BJ (cell line): ENCODE measurements around the gene L3MBTL4. TPM values are rescaled to one million over a fixed set of nuclear protein-coding genes. Genes with fewer than 3 reads are reported as not detected.

Source experiments
- CTCF ChIA-PET: fragments of 350-600 bp; formaldehyde crosslinking; extraction: SDS; loops from one replicate; lab custom pipeline; 2021; ENCODE audit warnings: antibody characterized with exemption, inconsistent platforms; lab: Yijun Ruan, JAX
- POLR2A ChIA-PET: fragments of 300-600 bp; sonication (Branson Sonifier 250); formaldehyde crosslinking; extraction: SDS; loops from one replicate; lab custom pipeline; 2021; ENCODE audit warnings: antibody characterized with exemption; lab: Charles Lee
- DNase-seq: peaks from one replicate; pipeline ENCODE4 v3.0.0-alpha.2; 2011; ENCODE audit warnings: low read depth
- H3K27me3 ChIP-seq: 2 replicates; pipeline ENCODE4 v1.6.0; 2011; ENCODE audit warnings: low read length; ENCODE audit not compliant: control insufficient read depth, insufficient read depth
- H3K36me3 ChIP-seq: 2 replicates; pipeline ENCODE4 v1.5.1; 2011; ENCODE audit warnings: low read length; ENCODE audit not compliant: control insufficient read depth, insufficient read depth
- H3K4me3 ChIP-seq: 2 replicates; pipeline ENCODE4 v1.5.1; 2011; ENCODE audit warnings: low read depth, mild to moderate bottlenecking, control low read depth, low read length
- polyA plus RNA-seq: library from polyadenylated mRNA; depleted of rRNA; stranded (reverse); fragments of >200 nt; gene quantifications from 2 replicates; pipeline ENCODE4 v1.2.3, GENCODE V29; 2011
- TF ChIP-seq, protein P1 (sequence below): IDR thresholded peaks from 2 replicates; pipeline ENCODE4 v1.5.1; 2011; ENCODE audit warnings: low read depth, mild to moderate bottlenecking, control low read depth, inconsistent platforms, low read length, moderate library complexity; ENCODE audit not compliant: insufficient read depth

The L3MBTL4 gene
- polyA plus RNA-seq, 1 experiment: not detected

GRCh38 chr18:6399776-6400175, 14.9 kb downstream of the L3MBTL4 start:
- Histone ChIP-seq H3K4me3 (no peak overlapping the region), H3K27me3 (no peaks in the 10 kb centered on the region), H3K36me3 (no peaks in the 10 kb centered on the region)
- no peak for DNase-seq
- ChIA-PET CTCF (no interaction called here), POLR2A (no interaction called here)
- TF ChIP-seq, protein P1, sequence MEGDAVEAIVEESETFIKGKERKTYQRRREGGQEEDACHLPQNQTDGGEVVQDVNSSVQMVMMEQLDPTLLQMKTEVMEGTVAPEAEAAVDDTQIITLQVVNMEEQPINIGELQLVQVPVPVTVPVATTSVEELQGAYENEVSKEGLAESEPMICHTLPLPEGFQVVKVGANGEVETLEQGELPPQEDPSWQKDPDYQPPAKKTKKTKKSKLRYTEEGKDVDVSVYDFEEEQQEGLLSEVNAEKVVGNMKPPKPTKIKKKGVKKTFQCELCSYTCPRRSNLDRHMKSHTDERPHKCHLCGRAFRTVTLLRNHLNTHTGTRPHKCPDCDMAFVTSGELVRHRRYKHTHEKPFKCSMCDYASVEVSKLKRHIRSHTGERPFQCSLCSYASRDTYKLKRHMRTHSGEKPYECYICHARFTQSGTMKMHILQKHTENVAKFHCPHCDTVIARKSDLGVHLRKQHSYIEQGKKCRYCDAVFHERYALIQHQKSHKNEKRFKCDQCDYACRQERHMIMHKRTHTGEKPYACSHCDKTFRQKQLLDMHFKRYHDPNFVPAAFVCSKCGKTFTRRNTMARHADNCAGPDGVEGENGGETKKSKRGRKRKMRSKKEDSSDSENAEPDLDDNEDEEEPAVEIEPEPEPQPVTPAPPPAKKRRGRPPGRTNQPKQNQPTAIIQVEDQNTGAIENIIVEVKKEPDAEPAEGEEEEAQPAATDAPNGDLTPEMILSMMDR: no peak

DNA sequence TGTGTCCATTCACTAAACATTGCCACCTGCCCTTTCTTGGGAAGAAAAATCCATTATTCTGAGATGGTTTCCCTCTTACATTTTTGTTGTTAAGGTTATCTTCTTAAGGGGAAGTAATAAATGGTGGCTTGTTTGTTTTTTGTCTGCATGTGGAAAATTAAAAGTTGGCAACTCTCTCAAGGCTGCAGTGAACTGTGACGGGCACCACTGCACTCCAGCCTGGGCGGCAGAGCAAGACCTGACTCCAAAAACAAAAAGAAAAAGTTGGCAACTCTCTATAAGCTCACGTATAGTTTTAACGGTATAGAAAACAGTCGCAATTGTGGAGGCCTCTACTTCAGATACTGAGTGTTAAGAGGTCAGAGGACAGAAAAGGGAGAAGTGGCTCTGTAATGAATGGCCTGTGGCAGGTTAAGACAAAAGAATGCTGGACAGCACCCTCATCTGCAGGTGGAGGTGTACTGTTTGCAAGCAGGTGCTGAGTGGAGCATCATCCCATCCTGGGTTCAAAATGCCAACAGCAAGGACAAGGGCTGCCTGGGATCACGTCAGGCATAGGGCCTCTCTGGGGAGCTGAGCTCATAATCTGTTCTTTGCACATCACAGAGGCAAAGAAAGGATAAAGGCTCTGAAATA, 16.7 kb downstream of the L3MBTL4 start:
- POLR2A ChIA-PET: no interaction called here
- CTCF ChIA-PET: no interaction called here

DNA sequence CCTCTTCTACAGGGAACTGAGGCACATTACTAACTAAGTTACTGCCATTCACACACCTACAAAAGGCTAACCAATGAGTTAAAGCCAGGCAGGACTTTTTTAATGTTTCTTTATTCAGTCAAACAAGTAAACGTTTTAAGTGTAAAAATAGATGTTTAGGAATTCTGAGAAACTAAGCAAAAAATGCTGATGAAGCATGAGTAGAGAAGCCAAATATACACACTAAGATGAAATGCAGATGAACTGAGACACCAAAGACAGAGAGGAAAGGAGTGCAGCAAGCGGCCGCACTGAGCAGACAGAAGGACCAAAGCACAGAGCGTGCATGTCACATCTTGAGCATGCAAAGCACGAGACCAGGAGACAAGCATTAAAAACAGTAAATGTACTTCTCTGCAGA, 17.9 kb downstream of the L3MBTL4 start:
- Histone ChIP-seq H3K27me3 (no peaks in the 10 kb centered on the region), H3K36me3 (no peaks in the 10 kb centered on the region), H3K4me3 (no peak overlapping the region)
- ChIA-PET POLR2A (no interaction called here), CTCF (no interaction called here)
- no peak for DNase-seq
- TF ChIP-seq, protein P1: no peak

More for the DNA sequence above, 16.7 kb downstream of the L3MBTL4 start:
- no peaks in the 10 kb centered on the region for H3K36me3 ChIP-seq
- TF ChIP-seq, protein P1: no peak
- no peaks in the 10 kb centered on the region for H3K27me3 ChIP-seq
- no peak for DNase-seq
- no peak overlapping the region for H3K4me3 ChIP-seq

- DNase-seq: no peak
- ChIA-PET POLR2A (no interaction called here), CTCF (no interaction called here)
- no peak overlapping the region for H3K4me3 ChIP-seq
- no peaks in the 10 kb centered on the region for H3K27me3 ChIP-seq
- H3K36me3 ChIP-seq: no peaks in the 10 kb centered on the region
- TF ChIP-seq, protein P1: no peak
Measured at GRCh38 chr18:6396276-6396675, 18.4 kb downstream of the L3MBTL4 start.

DNA sequence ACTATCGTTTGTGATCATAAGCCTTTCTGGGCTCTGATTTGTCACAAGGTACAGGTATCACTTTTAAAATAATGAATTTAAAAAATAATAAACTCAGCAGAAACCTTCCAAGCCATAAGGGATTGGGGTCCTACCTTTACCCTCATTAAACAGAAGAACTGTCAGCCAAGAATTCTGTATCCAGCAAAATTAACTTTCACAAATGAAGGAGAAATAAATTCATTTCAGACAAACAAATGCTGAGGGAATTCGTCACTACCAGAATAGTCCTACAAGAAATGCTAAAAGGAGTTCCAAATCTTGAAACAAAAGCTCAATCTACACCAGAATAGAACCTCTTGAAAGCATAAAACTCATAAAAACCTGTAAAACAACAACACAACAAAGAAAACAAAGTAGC, 25.7 kb downstream of the L3MBTL4 start:
- H3K27me3 ChIP-seq: no peaks in the 10 kb centered on the region
- no peaks in the 10 kb centered on the region for H3K36me3 ChIP-seq
- no peak for DNase-seq
- TF ChIP-seq, protein P1: no peak
- ChIA-PET POLR2A (no interaction called here), CTCF (no interaction called here)
- H3K4me3 ChIP-seq: no peak overlapping the region
